SK-N-SH treated with all-trans-retinoic acid at 6 μM for 48 hours (cell line): Measurements from ENCODE around the gene IHH.

ENCODE experiments used
- ATAC-seq: fragments of 200-7000 bp; cut with Tn5 transposase; 3 replicates; pipeline ENCODE4 v1.9.1; 2020; ENCODE audit warnings: mild to moderate bottlenecking, moderate library complexity
- ARNTL ChIP-seq: fragments of 450-650 bp; formaldehyde crosslinking; IDR thresholded peaks from 2 replicates; pipeline ENCODE4 v1.5.0; 2020; ENCODE audit warnings: low read depth, mild to moderate bottlenecking, moderate library complexity, borderline replicate concordance
- CSDC2 ChIP-seq: fragments of 250-450 bp; sonication (Bioruptor Pico); IDR thresholded peaks from 2 replicates; pipeline ENCODE4 v1.5.0; 2020; ENCODE audit warnings: mild to moderate bottlenecking, moderate library complexity
- CSRNP3 ChIP-seq: fragments of 250-450 bp; sonication (Bioruptor Pico); IDR thresholded peaks from 2 replicates; pipeline ENCODE4 v1.5.1; 2021; ENCODE audit warnings: mild to moderate bottlenecking, moderate library complexity
- ESRRG ChIP-seq: fragments of 250-450 bp; sonication (Bioruptor Pico); IDR thresholded peaks from 2 replicates; pipeline ENCODE4 v1.6.1; 2021; ENCODE audit warnings: mild to moderate bottlenecking
- GLIS3 ChIP-seq: fragments of 250-450 bp; sonication (Bioruptor Pico); IDR thresholded peaks from 2 replicates; pipeline ENCODE4 v1.5.0; 2020; ENCODE audit warnings: mild to moderate bottlenecking, moderate library complexity
- ISL1 ChIP-seq: fragments of 250-450 bp; sonication (Bioruptor Pico); IDR thresholded peaks from 2 replicates; pipeline ENCODE4 v2.1.2; 2022; ENCODE audit warnings: mild to moderate bottlenecking, moderate library complexity
- OSR1 ChIP-seq: fragments of 250-450 bp; sonication (Bioruptor Pico); IDR thresholded peaks from 2 replicates; pipeline ENCODE4 v1.8.0; 2022; ENCODE audit warnings: moderate library complexity, mild to moderate bottlenecking, inconsistent platforms
- PPARA ChIP-seq: fragments of 250-450 bp; sonication (Bioruptor Pico); IDR thresholded peaks from 2 replicates; pipeline ENCODE4 v1.5.0; 2020; ENCODE audit warnings: mild to moderate bottlenecking, borderline replicate concordance
- RARB ChIP-seq: fragments of 250-450 bp; sonication (Bioruptor Pico); IDR thresholded peaks from 2 replicates; pipeline ENCODE4 v1.8.0; 2021; ENCODE audit warnings: mild to moderate bottlenecking, moderate library complexity
- SNAI2 ChIP-seq: fragments of 250-450 bp; sonication (Bioruptor Pico); IDR thresholded peaks from 2 replicates; pipeline ENCODE4 v1.5.0; 2020; ENCODE audit warnings: mild to moderate bottlenecking, moderate library complexity
- TCF4 ChIP-seq: fragments of 250-450 bp; sonication (Bioruptor Pico); IDR thresholded peaks from 2 replicates; pipeline ENCODE4 v1.8.0; 2021; ENCODE audit warnings: mild to moderate bottlenecking, moderate library complexity, borderline replicate concordance
- TOX ChIP-seq: fragments of 250-450 bp; sonication (Bioruptor Pico); IDR thresholded peaks from 2 replicates; pipeline ENCODE4 v1.8.0; 2021; ENCODE audit warnings: mild to moderate bottlenecking, moderate library complexity, borderline replicate concordance
- ZC3H10 ChIP-seq: fragments of 250-450 bp; sonication (Bioruptor Pico); IDR thresholded peaks from 2 replicates; pipeline ENCODE4 v1.5.1; 2021; ENCODE audit warnings: mild to moderate bottlenecking, moderate library complexity
- ZFP3 ChIP-seq: fragments of 250-450 bp; sonication (Bioruptor Pico); IDR thresholded peaks from 2 replicates; pipeline ENCODE4 v1.5.0; 2020; ENCODE audit warnings: mild to moderate bottlenecking, moderate library complexity
- ZFP30 ChIP-seq: fragments of 450-650 bp; formaldehyde crosslinking; IDR thresholded peaks from 2 replicates; pipeline ENCODE4 v1.5.0; 2022; ENCODE audit warnings: mild to moderate bottlenecking, moderate library complexity
- ZNF565 ChIP-seq: fragments of 450-650 bp; formaldehyde crosslinking; conservative IDR thresholded peaks from 2 replicates; pipeline ENCODE4 v1.5.0; 2020; ENCODE audit warnings: low read depth, mild to moderate bottlenecking, moderate library complexity
- ZNF70 ChIP-seq: fragments of 450-650 bp; formaldehyde crosslinking; IDR thresholded peaks from 2 replicates; pipeline ENCODE4 v1.5.0; 2020; ENCODE audit warnings: mild to moderate bottlenecking, moderate library complexity
- ZNF8 ChIP-seq: fragments of 450-650 bp; formaldehyde crosslinking; IDR thresholded peaks from 2 replicates; pipeline ENCODE4 v1.5.0; 2020; ENCODE audit warnings: mild to moderate bottlenecking, moderate library complexity
- TF ChIP-seq, protein P1 (sequence below): fragments of 250-450 bp; sonication (Bioruptor Pico); IDR thresholded peaks from 2 replicates; pipeline ENCODE4 v1.5.1; 2020; ENCODE audit warnings: low read depth, mild to moderate bottlenecking, moderate library complexity
- TF ChIP-seq, protein P2 (sequence below): fragments of 250-450 bp; sonication (Bioruptor Pico); IDR thresholded peaks from 2 replicates; pipeline ENCODE4 v1.5.0; 2020; ENCODE audit warnings: mild to moderate bottlenecking, moderate library complexity
- TF ChIP-seq, protein P3 (sequence below): fragments of 250-450 bp; sonication (Bioruptor Pico); IDR thresholded peaks from 2 replicates; pipeline ENCODE4 v1.8.0; 2020; ENCODE audit warnings: mild to moderate bottlenecking, moderate library complexity, borderline replicate concordance

IHH gene

GRCh38 chr2:219104107-219105035 lies 43.6 kb upstream of the IHH start:
- ATAC-seq: peak; percentile 83
- TF ChIP-seq CSRNP3 (no peak), PPARA (no peak), ZFP30 (CRISPR knock-in tag) (no peak)

DNA sequence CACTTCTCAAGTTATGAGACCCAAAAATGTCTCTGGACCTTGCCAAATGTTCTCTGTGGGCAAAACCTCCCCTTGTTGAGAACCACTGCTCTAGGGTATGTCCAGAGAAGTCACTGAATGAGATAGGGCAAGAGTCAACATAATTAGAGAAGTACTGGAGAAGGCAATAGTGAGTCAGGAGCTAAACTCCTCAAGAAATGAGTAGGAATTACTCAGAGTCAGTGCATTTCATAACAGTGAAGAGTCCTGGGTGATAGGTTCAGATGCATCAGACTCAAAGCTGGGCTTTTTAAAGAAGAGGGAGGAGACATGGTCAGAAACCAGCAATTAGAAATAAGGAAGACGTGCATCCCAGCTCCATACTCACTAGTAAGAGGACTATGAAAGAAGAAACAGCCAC lies 38.6 kb upstream of the IHH start:
- ATAC-seq: no peak
- TF ChIP-seq ZFP30 (CRISPR knock-in tag) (no peak), SNAI2 (no peak), RARB (no peak), TCF4 (CRISPR knock-in tag) (no peak), OSR1 (CRISPR knock-in tag) (no peak), ZFP3 (CRISPR knock-in tag) (no peak), CSRNP3 (no peak), PPARA (no peak), ZC3H10 (no peak), ESRRG (no peak), ZNF565 (CRISPR knock-in tag) (no peak), ZNF8 (CRISPR knock-in tag) (no peak), ARNTL (CRISPR knock-in tag) (no peak), ISL1 (CRISPR knock-in tag) (no peak)
- TF ChIP-seq, protein P1, sequence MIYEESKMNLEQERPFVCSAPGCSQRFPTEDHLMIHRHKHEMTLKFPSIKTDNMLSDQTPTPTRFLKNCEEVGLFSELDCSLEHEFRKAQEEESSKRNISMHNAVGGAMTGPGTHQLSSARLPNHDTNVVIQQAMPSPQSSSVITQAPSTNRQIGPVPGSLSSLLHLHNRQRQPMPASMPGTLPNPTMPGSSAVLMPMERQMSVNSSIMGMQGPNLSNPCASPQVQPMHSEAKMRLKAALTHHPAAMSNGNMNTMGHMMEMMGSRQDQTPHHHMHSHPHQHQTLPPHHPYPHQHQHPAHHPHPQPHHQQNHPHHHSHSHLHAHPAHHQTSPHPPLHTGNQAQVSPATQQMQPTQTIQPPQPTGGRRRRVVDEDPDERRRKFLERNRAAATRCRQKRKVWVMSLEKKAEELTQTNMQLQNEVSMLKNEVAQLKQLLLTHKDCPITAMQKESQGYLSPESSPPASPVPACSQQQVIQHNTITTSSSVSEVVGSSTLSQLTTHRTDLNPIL (CRISPR knock-in tag): no peak
- TF ChIP-seq, protein P2, sequence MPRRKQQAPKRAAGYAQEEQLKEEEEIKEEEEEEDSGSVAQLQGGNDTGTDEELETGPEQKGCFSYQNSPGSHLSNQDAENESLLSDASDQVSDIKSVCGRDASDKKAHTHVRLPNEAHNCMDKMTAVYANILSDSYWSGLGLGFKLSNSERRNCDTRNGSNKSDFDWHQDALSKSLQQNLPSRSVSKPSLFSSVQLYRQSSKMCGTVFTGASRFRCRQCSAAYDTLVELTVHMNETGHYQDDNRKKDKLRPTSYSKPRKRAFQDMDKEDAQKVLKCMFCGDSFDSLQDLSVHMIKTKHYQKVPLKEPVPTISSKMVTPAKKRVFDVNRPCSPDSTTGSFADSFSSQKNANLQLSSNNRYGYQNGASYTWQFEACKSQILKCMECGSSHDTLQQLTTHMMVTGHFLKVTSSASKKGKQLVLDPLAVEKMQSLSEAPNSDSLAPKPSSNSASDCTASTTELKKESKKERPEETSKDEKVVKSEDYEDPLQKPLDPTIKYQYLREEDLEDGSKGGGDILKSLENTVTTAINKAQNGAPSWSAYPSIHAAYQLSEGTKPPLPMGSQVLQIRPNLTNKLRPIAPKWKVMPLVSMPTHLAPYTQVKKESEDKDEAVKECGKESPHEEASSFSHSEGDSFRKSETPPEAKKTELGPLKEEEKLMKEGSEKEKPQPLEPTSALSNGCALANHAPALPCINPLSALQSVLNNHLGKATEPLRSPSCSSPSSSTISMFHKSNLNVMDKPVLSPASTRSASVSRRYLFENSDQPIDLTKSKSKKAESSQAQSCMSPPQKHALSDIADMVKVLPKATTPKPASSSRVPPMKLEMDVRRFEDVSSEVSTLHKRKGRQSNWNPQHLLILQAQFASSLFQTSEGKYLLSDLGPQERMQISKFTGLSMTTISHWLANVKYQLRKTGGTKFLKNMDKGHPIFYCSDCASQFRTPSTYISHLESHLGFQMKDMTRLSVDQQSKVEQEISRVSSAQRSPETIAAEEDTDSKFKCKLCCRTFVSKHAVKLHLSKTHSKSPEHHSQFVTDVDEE (CRISPR knock-in tag): no peak
- TF ChIP-seq, protein P3, sequence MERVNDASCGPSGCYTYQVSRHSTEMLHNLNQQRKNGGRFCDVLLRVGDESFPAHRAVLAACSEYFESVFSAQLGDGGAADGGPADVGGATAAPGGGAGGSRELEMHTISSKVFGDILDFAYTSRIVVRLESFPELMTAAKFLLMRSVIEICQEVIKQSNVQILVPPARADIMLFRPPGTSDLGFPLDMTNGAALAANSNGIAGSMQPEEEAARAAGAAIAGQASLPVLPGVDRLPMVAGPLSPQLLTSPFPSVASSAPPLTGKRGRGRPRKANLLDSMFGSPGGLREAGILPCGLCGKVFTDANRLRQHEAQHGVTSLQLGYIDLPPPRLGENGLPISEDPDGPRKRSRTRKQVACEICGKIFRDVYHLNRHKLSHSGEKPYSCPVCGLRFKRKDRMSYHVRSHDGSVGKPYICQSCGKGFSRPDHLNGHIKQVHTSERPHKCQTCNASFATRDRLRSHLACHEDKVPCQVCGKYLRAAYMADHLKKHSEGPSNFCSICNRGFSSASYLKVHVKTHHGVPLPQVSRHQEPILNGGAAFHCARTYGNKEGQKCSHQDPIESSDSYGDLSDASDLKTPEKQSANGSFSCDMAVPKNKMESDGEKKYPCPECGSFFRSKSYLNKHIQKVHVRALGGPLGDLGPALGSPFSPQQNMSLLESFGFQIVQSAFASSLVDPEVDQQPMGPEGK: no peak
- TF ChIP-seq, all 23 proteins: peak for 0

- TF ChIP-seq TOX (CRISPR knock-in tag): no peak
- TF ChIP-seq PPARA: no peak
- no peak for TF ChIP-seq ZNF565 (CRISPR knock-in tag)
- TF ChIP-seq ZFP3 (CRISPR knock-in tag): no peak
- no peak for TF ChIP-seq TCF4 (CRISPR knock-in tag)
- TF ChIP-seq, all 23 proteins: peak for 0
Measured at GRCh38 chr2:219095406-219095935, 34.8 kb upstream of the IHH start.

DNA sequence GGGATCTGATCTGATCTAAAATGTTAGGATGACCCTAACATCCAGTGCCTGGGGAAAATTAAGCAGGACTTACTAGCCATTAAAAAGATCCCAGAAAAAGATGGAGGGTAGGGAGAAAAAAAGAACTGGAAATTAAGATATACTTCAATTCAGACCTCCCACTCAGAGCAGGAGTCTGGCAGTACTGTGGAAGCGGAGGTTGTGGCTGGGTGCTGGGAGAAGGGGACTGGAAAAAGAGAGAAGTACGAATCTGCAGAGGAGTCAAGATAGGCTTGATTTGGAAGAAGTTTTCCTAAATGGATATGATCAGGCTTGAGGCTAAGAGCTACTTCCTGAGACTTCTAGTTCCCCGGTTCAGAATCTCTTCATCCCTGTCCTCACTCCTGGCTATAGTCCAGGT lies 33.5 kb upstream of the IHH start:
- ATAC-seq: no peak
- no peak for TF ChIP-seq ARNTL (CRISPR knock-in tag)
- TF ChIP-seq ZNF8 (CRISPR knock-in tag): no peak
- no peak for TF ChIP-seq ZC3H10
- TF ChIP-seq, protein P3: no peak
- no peak for TF ChIP-seq ZFP30 (CRISPR knock-in tag)
- no peak for TF ChIP-seq CSDC2 (CRISPR knock-in tag)
- no peak for TF ChIP-seq ESRRG
- TF ChIP-seq OSR1 (CRISPR knock-in tag): no peak
- TF ChIP-seq SNAI2: no peak
- no peak for TF ChIP-seq ZNF70 (CRISPR knock-in tag)
- TF ChIP-seq, protein P1 (CRISPR knock-in tag): no peak
- TF ChIP-seq ISL1 (CRISPR knock-in tag): no peak
- no peak for TF ChIP-seq RARB
- TF ChIP-seq GLIS3: no peak
- TF ChIP-seq TOX (CRISPR knock-in tag): no peak

More at GRCh38 chr2:219095406-219095935, 34.8 kb upstream of the IHH start:
- ATAC-seq: no peak; the same call in 2 of the 3 replicates
